DND-41 (cell line): ENCODE results near the gene ATXN7L1.

Experiments
- ATAC-seq: fragments of 200-7000 bp; cut with Tn5 transposase; 3 replicates; pipeline ENCODE4 v1.9.1; 2021; ENCODE audit warnings: low read depth; ENCODE audit not compliant: insufficient read depth
- DNase-seq: peaks from one replicate; pipeline ENCODE4 v3.0.0-alpha.2; 2020
- H2AFZ ChIP-seq: 2 replicates; pipeline ENCODE4 v1.6.0; 2012; ENCODE audit warnings: low read depth, low read length
- H3K27ac ChIP-seq: 2 replicates; pipeline ENCODE4 v1.5.1; 2012; ENCODE audit warnings: low read length, inconsistent platforms
- H3K27me3 ChIP-seq: fragments of 200-600 bp; sonication (generic); 2 replicates; pipeline ENCODE4 v1.6.0; 2012; ENCODE audit warnings: low read length, mild to moderate bottlenecking, inconsistent platforms; ENCODE audit not compliant: insufficient read depth, poor library complexity
- H3K36me3 ChIP-seq: 2 replicates; pipeline ENCODE4 v1.5.1; 2012; ENCODE audit warnings: low read length, inconsistent platforms; ENCODE audit not compliant: insufficient read depth
- H3K4me1 ChIP-seq: 2 replicates; pipeline ENCODE4 v1.5.1; 2012; ENCODE audit warnings: mild to moderate bottlenecking, low read length; ENCODE audit not compliant: insufficient read depth
- H3K4me2 ChIP-seq: 2 replicates; pipeline ENCODE4 v1.6.0; 2012; ENCODE audit warnings: mild to moderate bottlenecking, moderate library complexity, low read length, inconsistent platforms; ENCODE audit not compliant: insufficient read depth
- H3K4me3 ChIP-seq, 2 experiments: fragments of 200-600 bp in 1 of 2; shearing (Covaris generic) in 1 of 2; 2 replicates each; pipeline ENCODE4 v1.5.1; 2012 to 2016; ENCODE audit warnings: inconsistent platforms in 2 of 2, low read length in 2 of 2, mild to moderate bottlenecking in 2 of 2, low read depth in 1 of 2, moderate library complexity in 1 of 2
- H3K79me2 ChIP-seq: 2 replicates; pipeline ENCODE4 v1.6.0; 2012; ENCODE audit warnings: low read length, inconsistent platforms; ENCODE audit not compliant: insufficient read depth
- H3K9ac ChIP-seq: 2 replicates; pipeline ENCODE4 v1.6.0; 2012; ENCODE audit warnings: low read depth, mild to moderate bottlenecking, inconsistent platforms, low read length, moderate library complexity
- H3K9me3 ChIP-seq: 2 replicates; pipeline ENCODE4 v1.5.1; 2012; ENCODE audit warnings: low read length, moderate library complexity, mild to moderate bottlenecking, inconsistent platforms; ENCODE audit not compliant: insufficient read depth, severe bottlenecking
- H4K20me1 ChIP-seq: 2 replicates; pipeline ENCODE4 v1.6.0; 2012; ENCODE audit warnings: low read length; ENCODE audit not compliant: insufficient read depth
- EZH2 ChIP-seq: IDR thresholded peaks from 3 replicates; pipeline ENCODE4 v1.6.1; 2012; ENCODE audit warnings: borderline replicate concordance, low read depth, mild to moderate bottlenecking, moderate library complexity, low read length, inconsistent platforms; ENCODE audit not compliant: severe bottlenecking
- TF ChIP-seq, protein P1 (sequence below): IDR thresholded peaks from 2 replicates; pipeline ENCODE4 v1.5.1; 2012; ENCODE audit warnings: borderline replicate concordance, low read length, moderate library complexity, mild to moderate bottlenecking; ENCODE audit not compliant: poor library complexity, severe bottlenecking; ENCODE audit errors: extremely low read depth

ATXN7L1 gene

DNA sequence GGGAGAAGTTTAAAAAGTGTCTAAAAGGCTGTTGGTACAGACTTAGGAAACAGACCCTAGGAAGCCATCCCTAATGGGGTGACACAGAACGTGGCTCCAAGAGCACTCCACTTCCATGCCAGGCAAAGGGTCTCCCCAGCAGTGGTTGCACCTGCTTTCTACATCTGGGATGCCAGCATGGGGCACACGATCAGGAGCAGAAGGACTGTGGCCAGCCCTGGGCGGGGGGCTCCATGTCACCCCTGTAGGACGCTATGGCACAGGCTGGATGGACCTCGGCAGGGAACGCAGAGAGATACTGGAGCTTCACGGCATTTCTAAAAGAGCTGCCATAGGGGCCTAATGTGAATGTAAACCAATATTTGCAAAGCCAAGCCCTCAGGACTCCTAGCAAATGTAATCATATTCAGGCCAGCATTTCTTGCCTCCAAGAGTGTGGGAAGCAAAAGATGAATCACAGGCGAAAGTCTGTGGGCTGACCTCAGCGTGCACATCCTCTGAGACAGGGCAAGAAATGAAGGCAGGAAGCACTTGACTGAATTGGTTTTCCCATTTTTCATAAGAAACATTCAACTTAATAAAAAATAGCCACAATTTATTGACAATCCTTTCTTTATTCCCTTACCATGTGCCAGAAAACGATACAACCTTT, 93.9 kb downstream of the ATXN7L1 start:
- Histone ChIP-seq H3K79me2 (no peaks in the 10 kb centered on the region), H3K9me3 (no peaks in the 10 kb centered on the region), H3K36me3 (no peaks in the 10 kb centered on the region), H3K4me3 (no peak overlapping the region), H2AFZ (no peak overlapping the region), H3K4me2 (no peak overlapping the region), H4K20me1 (no peaks in the 10 kb centered on the region), H3K9ac (no peak overlapping the region), H3K27me3 (no peaks in the 10 kb centered on the region), H3K27ac (no peak overlapping the region), H3K4me1 (no peaks in the 10 kb centered on the region)
- ATAC-seq (no peak), DNase-seq (no peak)
- TF ChIP-seq, protein P1, sequence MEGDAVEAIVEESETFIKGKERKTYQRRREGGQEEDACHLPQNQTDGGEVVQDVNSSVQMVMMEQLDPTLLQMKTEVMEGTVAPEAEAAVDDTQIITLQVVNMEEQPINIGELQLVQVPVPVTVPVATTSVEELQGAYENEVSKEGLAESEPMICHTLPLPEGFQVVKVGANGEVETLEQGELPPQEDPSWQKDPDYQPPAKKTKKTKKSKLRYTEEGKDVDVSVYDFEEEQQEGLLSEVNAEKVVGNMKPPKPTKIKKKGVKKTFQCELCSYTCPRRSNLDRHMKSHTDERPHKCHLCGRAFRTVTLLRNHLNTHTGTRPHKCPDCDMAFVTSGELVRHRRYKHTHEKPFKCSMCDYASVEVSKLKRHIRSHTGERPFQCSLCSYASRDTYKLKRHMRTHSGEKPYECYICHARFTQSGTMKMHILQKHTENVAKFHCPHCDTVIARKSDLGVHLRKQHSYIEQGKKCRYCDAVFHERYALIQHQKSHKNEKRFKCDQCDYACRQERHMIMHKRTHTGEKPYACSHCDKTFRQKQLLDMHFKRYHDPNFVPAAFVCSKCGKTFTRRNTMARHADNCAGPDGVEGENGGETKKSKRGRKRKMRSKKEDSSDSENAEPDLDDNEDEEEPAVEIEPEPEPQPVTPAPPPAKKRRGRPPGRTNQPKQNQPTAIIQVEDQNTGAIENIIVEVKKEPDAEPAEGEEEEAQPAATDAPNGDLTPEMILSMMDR: no peak
- TF ChIP-seq EZH2: no peak

DNA sequence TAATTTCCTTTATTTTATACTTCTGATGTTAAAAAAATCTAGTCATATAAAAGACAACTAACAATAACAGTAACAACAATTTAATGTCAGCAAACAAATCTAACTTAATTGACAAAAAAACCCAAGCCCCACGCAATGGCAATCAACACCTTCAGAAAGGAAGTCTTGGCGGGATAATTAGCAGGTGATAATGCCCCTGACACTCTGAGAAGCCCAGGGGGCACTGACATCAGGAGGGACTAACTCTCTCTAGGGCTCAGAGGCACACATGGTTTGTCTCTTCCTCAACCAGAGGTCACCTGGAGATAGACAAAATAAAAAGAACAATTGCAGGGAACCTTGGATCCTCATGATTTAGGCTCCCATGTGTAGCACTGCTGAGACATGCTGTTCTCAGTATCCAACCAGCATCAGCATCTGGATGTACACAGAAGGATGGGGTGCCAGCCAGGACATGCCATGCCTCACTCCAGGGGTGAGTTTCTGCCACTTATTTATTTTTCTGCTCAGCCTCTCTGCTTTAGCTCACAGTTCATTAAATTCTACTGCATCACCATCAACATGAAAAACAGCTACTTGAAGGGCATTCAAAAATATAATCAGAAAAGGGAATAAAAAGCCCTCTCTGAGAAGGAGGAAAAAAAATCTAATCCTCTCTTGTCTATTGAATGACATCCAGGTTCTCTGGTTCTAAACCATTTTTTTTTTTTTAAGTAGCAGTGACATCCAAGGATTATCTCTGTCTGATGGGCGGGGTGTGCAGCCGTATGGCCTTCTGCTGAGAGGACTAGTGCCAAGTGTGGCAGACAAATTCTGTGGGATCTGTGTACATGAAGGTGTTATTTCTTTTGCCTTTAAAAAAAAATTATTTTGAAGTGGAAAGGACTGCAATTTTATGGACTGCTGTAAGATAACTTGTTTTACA, 96.3 kb downstream of the ATXN7L1 start:
- no peak overlapping the region for H2AFZ ChIP-seq
- no peaks in the 10 kb centered on the region for H3K9me3 ChIP-seq
- DNase-seq: no peak
- no peak for TF ChIP-seq EZH2
- TF ChIP-seq, protein P1: no peak
- no peak overlapping the region for H3K4me3 ChIP-seq
- no peaks in the 10 kb centered on the region for H3K4me1 ChIP-seq
- no peak overlapping the region for H3K27ac ChIP-seq
- H3K79me2 ChIP-seq: no peaks in the 10 kb centered on the region
- H3K9ac ChIP-seq: no peak overlapping the region
- no peak for ATAC-seq
- H3K36me3 ChIP-seq: no peaks in the 10 kb centered on the region
- H3K27me3 ChIP-seq: no peaks in the 10 kb centered on the region
- H3K4me2 ChIP-seq: no peak overlapping the region
- H4K20me1 ChIP-seq: no peaks in the 10 kb centered on the region

DNA sequence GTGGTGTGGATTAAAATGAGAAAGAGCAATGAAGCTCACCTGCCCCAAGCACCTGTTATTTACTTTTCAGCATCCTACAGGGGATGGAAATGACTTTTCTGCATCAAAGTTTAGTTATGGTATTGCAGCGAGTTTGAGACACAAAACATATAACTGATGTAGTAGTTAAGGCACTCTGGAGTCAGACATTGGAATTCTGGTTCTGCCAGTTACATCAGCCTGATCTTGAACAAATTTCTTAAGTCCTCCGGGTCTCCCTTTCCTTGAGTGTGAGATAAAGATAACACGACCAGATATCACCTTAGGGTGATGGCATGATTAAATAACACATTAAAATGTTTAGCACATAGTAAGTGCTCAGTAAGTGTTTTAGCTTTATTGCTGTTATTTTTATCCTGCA, 97.4 kb downstream of the ATXN7L1 start:
- H3K27me3 ChIP-seq: no peaks in the 10 kb centered on the region
- no peaks in the 10 kb centered on the region for H3K4me1 ChIP-seq
- no peaks in the 10 kb centered on the region for H3K79me2 ChIP-seq
- TF ChIP-seq, protein P1: no peak
- TF ChIP-seq EZH2: no peak
- H2AFZ ChIP-seq: no peak overlapping the region
- no peak overlapping the region for H3K4me3 ChIP-seq
- H3K4me2 ChIP-seq: no peak overlapping the region
- no peak overlapping the region for H3K27ac ChIP-seq
- no peak for ATAC-seq
- H3K36me3 ChIP-seq: no peaks in the 10 kb centered on the region
- no peaks in the 10 kb centered on the region for H4K20me1 ChIP-seq
- no peak overlapping the region for H3K9ac ChIP-seq
- H3K9me3 ChIP-seq: no peaks in the 10 kb centered on the region
- no peak for DNase-seq
